NCI-H2171 (cell line): Measurements from ENCODE around the gene EFHD1.
"Not testable (repeated sequence)": the region's sequence is repeated elsewhere in the genome, so short reads cannot be mapped to it uniquely, and the experiment has no call there.

ENCODE experiments used
- DNase-seq: peaks from one replicate; lab custom pipeline; 2025; lab: John Stamatoyannopoulos, UW

Gene EFHD1

GRCh38 chr2:232621186-232621585 is 12.2 kb upstream of the EFHD1 start:
- DNase-seq, result no peak

- DNase-seq, result no peak
Observed at GRCh38 chr2:232622563-232622962, 10.8 kb upstream of the EFHD1 start.

GRCh38 chr2:232623768-232624765 is 9.3 kb upstream of the EFHD1 start:
- DNase-seq, result no peak

- no peak for DNase-seq
Observed at GRCh38 chr2:232626584-232626983, 6.8 kb upstream of the EFHD1 start.

GRCh38 chr2:232628466-232629128 is 4.8 kb upstream of the EFHD1 start:
- DNase-seq, result no peak

DNA sequence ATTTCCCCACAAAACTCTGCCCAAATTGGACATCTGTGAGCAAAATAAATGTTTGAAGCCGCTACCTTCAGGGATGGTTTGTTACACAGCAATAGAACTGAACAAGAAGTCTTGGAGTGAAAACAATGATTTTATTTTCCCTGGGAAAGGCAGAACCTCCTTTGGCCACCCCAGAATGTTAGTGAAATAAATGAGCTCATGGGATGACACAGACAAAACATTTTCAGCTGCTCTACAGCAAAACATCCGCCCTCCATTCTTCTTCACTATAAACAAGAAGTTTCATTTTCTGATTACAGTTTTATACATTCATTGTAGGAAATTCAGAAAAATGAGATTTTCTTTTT is 4.3 kb upstream of the EFHD1 start:
- no peak for DNase-seq

- no peak for DNase-seq
Observed at GRCh38 chr2:232632229-232632903, 1.0 kb upstream of the EFHD1 start.

DNA sequence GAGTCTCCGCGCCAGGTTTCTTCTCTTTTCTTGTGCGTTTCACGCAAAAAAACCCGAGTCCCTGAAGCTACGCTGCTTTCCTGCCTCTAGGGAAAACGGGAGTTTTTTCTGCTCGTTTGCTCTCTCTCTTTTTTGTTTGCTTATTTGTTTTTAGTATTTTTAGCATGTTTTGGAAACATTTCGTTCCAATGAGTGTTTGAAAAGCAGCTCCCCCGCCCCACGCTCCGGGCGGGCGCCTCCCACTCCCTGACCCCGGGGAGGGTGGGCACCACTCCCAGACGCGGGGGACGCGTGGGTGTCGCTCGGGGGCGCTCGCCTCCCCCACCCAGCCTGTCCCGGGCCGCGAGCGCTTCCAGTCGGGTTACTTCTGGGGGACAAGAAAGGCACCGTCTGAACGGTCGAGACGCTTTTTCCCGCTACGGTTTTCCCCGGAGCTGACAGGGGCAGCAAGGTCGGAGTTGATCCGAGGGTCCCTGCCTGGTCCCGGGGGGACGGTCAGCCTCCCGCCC is 446 bp upstream of the EFHD1 start:
- DNase-seq, result no peak

DNA sequence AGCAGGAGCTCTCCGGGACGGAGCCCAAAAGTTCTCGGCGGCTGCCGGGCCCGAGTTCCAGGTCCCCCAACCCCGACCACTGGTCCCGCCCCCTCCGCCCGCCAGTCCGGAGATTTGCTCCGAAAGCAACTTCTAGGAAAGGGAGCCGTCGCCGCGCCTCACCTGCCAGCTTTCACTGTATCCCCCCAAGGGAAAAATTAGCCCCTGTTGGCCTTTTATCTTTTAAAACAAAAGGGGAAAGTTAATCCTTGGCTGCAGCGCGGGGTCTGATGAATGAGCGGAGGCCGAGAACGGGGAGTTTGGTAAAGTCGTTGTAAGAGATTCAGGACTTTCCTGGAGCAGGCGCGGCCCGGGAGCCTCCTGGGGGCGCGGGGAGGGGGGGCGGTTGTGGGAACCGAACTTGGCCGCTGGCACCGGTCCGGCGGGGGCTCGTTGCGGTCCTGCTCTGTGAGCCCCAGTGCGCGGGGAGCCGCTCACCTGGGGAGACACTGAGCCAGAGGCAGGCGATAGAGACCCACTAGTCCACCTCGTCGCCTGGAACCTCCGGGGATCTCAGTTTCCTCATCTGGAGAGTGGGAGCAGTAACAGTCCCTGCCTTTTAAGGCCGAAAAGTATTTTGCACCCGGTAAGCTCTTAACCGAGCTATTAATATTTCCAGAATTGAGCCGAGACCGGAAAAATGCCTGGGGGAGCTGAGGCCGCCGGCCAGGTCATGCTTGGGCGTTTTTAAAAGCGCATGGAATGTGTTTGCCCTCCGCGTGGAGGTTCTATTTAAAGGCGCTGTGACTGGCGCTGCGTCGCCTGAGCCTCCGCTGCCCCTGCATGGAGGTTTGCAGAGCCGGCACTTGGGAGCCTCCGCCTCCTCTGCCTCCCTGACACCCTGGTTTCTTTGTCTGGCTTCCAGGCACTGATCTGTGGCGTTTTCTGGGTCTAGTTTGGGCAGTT is 1.1 kb downstream of the EFHD1 start:
- DNase-seq, result no peak

GRCh38 chr2:232635376-232635775 is 2.0 kb downstream of the EFHD1 start:
- not testable (repeated sequence) for DNase-seq

DNA sequence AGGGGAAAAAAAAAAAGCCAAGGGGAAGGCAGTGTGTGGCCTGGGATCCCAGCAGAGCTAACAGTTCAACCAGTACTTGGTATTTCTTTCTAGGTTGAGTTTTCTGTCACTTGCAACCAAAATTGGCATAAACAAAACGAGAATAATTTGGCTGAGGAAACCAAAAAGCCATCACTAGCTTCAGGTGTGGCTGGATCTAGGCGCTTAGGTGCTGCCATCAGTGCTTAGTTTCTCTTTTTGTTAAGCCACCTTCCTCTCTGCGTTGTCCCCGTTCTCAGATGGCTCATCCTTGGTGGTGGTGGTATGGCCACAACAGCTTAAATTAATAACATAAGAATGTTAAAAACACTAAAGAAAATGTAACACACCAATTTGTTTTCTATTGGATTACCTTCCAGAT is 2.4 kb downstream of the EFHD1 start:
- no peak for DNase-seq

GRCh38 chr2:232636788-232637420 is 3.5 kb downstream of the EFHD1 start:
- no peak for DNase-seq

- no peak for DNase-seq
Observed at GRCh38 chr2:232637866-232638583, 4.6 kb downstream of the EFHD1 start.

- no peak for DNase-seq
Observed at GRCh38 chr2:232641153-232641848, 7.9 kb downstream of the EFHD1 start.

- no peak for DNase-seq
Observed at GRCh38 chr2:232643147-232643425, 9.7 kb downstream of the EFHD1 start.

DNA sequence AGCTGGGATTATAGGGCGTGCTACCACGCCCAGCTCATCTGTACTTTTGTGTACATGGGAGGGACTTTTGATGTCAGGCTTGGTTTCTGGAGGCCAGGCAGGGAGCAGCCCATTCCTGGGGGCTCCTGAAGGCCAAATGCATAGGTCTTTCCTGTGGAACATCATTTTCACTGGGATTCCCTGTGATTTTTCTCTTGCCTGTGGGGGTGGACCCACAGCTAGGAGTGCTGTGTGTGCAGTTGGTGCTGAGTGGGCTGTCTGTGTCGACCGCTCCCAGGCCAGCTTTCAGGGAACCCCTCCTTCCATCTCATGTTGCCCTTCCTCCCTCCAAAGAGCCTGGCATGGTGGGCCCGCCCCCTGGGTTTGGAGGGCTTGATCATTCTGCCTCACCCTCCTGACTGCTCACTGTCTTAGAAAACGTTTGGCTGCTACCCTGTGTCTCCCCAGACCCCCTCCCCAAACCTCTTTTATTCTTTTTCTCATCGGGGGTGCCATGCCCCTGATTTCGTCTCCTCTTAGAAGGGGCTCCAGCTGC is 10.5 kb downstream of the EFHD1 start:
- DNase-seq, result no peak

DNA sequence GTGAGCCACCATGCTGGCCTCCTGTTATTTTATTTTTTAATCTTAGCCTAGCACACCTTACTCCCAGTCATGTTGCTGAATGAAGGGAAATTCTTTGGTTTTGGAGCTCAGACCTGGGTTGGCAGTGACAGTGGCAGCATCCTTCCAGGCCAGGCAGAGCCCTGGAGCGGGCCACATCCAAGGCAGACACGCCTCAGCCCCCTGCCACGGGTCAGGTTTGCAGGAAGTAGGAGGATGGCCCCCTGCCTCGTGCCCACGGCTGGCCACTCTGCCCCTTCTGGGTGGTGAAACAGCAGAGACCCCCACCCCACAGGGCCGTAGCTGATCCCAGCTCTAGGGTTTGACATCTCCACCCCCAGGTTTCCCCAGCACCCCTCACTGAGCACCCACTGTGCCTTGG is 11.7 kb downstream of the EFHD1 start:
- DNase-seq, result no peak

DNA sequence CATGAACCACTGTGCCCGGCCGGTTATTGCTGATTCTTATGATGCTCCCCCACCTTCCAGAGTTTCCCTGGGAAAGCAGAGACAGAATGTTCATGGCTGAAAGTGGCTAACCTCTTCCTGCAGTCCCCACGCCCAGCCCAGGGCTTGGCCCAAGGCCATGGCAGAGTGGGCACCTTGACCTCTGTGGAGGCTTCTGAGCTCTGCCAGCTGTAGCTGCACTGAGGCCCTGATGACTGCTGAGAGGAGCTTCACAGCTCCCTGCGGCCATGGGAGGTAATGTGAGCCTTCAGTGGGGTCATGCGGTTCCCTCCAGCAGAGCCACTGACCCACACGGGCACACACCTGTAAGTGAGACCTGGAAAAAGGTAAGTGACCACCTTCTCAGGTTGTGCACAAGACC is 13.3 kb downstream of the EFHD1 start:
- no peak for DNase-seq

DNA sequence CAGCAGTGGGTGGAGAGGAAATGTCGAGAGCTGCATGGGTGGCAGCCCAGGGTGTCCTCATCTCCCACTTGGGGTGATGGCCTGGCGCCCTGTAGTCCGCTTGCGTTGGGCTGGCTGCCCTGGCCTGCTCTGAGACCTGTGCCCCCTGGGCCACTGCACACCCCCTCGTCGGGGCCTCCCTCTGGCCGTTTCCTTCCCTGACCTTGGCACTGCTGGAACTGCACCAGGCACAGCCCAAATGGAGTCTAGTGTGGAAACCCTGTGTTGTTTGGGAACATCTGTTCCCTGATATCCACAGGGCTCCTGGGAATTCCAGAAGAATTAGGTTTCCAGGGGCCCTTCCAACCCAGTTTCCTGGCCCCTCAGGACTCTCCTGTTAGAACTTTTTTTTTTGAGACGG is 13.9 kb downstream of the EFHD1 start:
- peak; percentile 55 for DNase-seq

GRCh38 chr2:232649033-232649432 is 15.6 kb downstream of the EFHD1 start:
- no peak for DNase-seq
